Endodermal cell (in vitro differentiated cells): ENCODE data around the gene PIERCE2. TPM values are rescaled to one million over a fixed set of nuclear protein-coding genes. Genes with fewer than 3 reads are reported as not detected.

ENCODE experiments used
- DNase-seq: peaks from one replicate; pipeline ENCODE4 v3.0.0-alpha.2; 2017
- H3K27ac ChIP-seq: 2 replicates; pipeline ENCODE4 v1.5.1; 2013; ENCODE audit warnings: mild to moderate bottlenecking, low read depth, low read length, moderate library complexity
- H3K27me3 ChIP-seq: 2 replicates; pipeline ENCODE4 v1.6.1; 2013; ENCODE audit warnings: mild to moderate bottlenecking, low read length, moderate library complexity; ENCODE audit not compliant: insufficient read depth, control insufficient read depth, poor library complexity, severe bottlenecking
- H3K36me3 ChIP-seq: 2 replicates; pipeline ENCODE4 v1.7.0; 2013; ENCODE audit warnings: mild to moderate bottlenecking, low read length, moderate library complexity; ENCODE audit not compliant: control insufficient read depth, insufficient read depth
- H3K4me1 ChIP-seq: one replicate; pipeline ENCODE4 v1.7.0; 2013; ENCODE audit warnings: low read length; ENCODE audit not compliant: control insufficient read depth, insufficient read depth
- H3K4me3 ChIP-seq: 2 replicates; pipeline ENCODE4 v1.5.1; 2013; ENCODE audit warnings: mild to moderate bottlenecking, low read length, moderate library complexity
- H3K9ac ChIP-seq: 2 replicates; pipeline ENCODE4 v1.6.1; 2013; ENCODE audit warnings: mild to moderate bottlenecking, low read length, moderate library complexity; ENCODE audit not compliant: poor library complexity, severe bottlenecking; ENCODE audit errors: extremely low read depth
- H3K9me3 ChIP-seq: 2 replicates; pipeline ENCODE4 v1.6.1; 2013; ENCODE audit warnings: mild to moderate bottlenecking, low read length, moderate library complexity; ENCODE audit not compliant: control insufficient read depth
- H3K27ac Mint-ChIP-seq: 2 replicates; pipeline ENCODE4 v1.8.0; 2020; ENCODE audit warnings: mixed read lengths
- H3K27me3 Mint-ChIP-seq: 2 replicates; pipeline ENCODE4 v1.8.0; 2021; ENCODE audit warnings: mild to moderate bottlenecking, mixed read lengths; ENCODE audit not compliant: insufficient read depth
- H3K36me3 Mint-ChIP-seq: 2 replicates; pipeline ENCODE4 v1.8.0; 2020; ENCODE audit warnings: low read depth, mixed read lengths
- H3K4me1 Mint-ChIP-seq: 2 replicates; pipeline ENCODE4 v1.8.0; 2020; ENCODE audit warnings: mixed read lengths
- H3K4me3 Mint-ChIP-seq: 2 replicates; pipeline ENCODE4 v1.8.0; 2020; ENCODE audit warnings: mild to moderate bottlenecking, moderate library complexity, mixed read lengths
- H3K9me3 Mint-ChIP-seq: 2 replicates; pipeline ENCODE4 v1.8.0; 2020; ENCODE audit warnings: mild to moderate bottlenecking, mixed read lengths
- WGBS, 2 experiments: methylation state at CpG; one replicate each; pipeline versions ENCODE4 v1.1.5 to v1.1.7; 2013; ENCODE audit warnings: missing lambda C conversion rate in 2 of 2, mixed read lengths in 1 of 2; ENCODE audit not compliant: insufficient coverage in 1 of 2, insufficient read length in 1 of 2; 5-methylcytosine and 5-hydroxymethylcytosine counted together
- total RNA-seq, 2 donors: library from RNA; stranded (reverse); fragmentation: NEBNext Ultra II Directional in 1 of 2; extraction: Animal tissue kit (Norgen Biotek cat#: 25700) in 1 of 2; gene quantifications; 2 replicates in 1 of 2; 3 replicates in 1 of 2; pipeline ENCODE4 v1.2.1, GENCODE V29; 2021
- TF ChIP-seq, protein P1 (sequence below): fragments of 200-600 bp; sonication (generic); conservative IDR thresholded peaks from 2 replicates; pipeline ENCODE4 v1.5.0; 2021; ENCODE audit warnings: antibody characterized with exemption, mild to moderate bottlenecking

The PIERCE2 gene
- total RNA-seq, 2 donors from 2014 or later, result 3.2 to 3.6 TPM

DNA sequence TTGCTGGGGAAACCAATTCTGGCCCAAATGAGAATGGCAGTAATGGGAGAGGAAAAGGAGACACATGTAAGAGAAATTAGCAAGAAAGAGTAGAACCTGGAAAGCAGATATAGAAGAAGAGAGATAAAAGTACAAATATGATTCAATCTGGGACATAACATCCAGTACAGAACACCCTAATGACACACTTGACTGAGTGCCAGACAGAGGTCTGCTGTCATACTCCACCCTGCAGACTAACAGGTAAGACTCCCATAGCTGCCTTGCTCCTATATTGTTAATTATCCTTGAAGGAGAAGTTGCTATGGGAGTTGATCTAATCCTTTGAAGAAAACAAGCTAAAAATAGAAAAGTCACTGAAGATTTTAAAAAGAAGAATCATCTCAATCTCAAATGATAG lies 21.3 kb upstream of the PIERCE2 start:
- DNase-seq, result no peak
- Histone ChIP-seq H3K9me3 (peaks cover 16% of the 10 kb centered on the region), H3K4me1 (no peaks in the 10 kb centered on the region), H3K36me3 (no peaks in the 10 kb centered on the region), H3K27ac (no peak overlapping the region), H3K9ac (no peak overlapping the region), H3K27me3 (no peaks in the 10 kb centered on the region), H3K4me3 (no peak overlapping the region)
- TF ChIP-seq, protein P1, sequence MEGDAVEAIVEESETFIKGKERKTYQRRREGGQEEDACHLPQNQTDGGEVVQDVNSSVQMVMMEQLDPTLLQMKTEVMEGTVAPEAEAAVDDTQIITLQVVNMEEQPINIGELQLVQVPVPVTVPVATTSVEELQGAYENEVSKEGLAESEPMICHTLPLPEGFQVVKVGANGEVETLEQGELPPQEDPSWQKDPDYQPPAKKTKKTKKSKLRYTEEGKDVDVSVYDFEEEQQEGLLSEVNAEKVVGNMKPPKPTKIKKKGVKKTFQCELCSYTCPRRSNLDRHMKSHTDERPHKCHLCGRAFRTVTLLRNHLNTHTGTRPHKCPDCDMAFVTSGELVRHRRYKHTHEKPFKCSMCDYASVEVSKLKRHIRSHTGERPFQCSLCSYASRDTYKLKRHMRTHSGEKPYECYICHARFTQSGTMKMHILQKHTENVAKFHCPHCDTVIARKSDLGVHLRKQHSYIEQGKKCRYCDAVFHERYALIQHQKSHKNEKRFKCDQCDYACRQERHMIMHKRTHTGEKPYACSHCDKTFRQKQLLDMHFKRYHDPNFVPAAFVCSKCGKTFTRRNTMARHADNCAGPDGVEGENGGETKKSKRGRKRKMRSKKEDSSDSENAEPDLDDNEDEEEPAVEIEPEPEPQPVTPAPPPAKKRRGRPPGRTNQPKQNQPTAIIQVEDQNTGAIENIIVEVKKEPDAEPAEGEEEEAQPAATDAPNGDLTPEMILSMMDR, result no peak
- H3K27ac Mint-ChIP-seq, result no peak overlapping the region
- no peak overlapping the region for H3K4me3 Mint-ChIP-seq
- H3K4me1 Mint-ChIP-seq, result no peaks in the 10 kb centered on the region
- H3K27me3 Mint-ChIP-seq, result no peaks in the 10 kb centered on the region
- H3K36me3 Mint-ChIP-seq, result peaks cover 56% of the 10 kb centered on the region
- H3K9me3 Mint-ChIP-seq, result peaks cover 3% of the 10 kb centered on the region

DNA sequence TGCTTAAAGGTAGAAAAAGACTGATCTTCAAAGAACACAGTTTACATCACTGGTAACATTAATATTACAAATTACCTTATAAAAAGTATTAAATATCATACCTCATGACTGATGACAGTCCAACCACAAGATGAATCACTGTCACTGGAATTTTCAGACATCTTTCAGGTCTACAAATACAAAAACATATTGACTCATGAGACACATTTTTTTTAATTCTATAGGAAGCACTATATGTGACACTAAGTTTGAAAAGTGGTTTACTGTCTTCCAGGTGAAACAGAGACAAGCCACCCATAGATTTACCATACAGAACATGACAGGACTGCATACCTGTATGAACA lies 19.1 kb upstream of the PIERCE2 start:
- Histone ChIP-seq H3K4me1 (no peaks in the 10 kb centered on the region), H3K9ac (no peak overlapping the region), H3K27me3 (no peaks in the 10 kb centered on the region), H3K4me3 (no peak overlapping the region), H3K9me3 (peaks cover under 1% of the 10 kb centered on the region), H3K27ac (no peak overlapping the region), H3K36me3 (no peaks in the 10 kb centered on the region)
- Mint-ChIP-seq H3K4me1 (peaks cover 10% of the 10 kb centered on the region), H3K9me3 (no peaks in the 10 kb centered on the region), H3K27ac (no peak overlapping the region), H3K4me3 (no peak overlapping the region), H3K27me3 (no peaks in the 10 kb centered on the region), H3K36me3 (peaks cover 36% of the 10 kb centered on the region)
- TF ChIP-seq, protein P1, result no peak
- DNase-seq, result no peak

DNA sequence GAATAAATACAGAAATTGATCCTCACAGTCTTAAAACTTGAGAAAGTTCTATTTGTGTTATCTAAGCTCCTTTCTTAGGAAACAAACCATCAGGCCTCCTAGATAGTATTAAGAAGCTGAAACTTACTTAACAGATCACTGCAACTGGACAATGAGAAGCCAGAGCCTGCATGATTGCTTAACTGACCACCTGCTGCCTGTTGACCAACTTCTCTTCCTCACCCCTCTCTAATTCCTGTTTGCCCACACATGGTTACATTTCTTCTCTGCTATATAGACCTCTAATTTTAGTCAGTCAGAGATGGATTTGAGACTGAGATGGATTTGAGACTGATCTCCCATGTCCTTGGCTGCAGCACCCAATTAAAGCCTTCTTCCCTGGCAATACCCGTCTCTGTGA lies 13.6 kb upstream of the PIERCE2 start:
- H3K4me3 Mint-ChIP-seq, result no peak overlapping the region
- peaks cover 18% of the 10 kb centered on the region for H3K4me1 Mint-ChIP-seq
- peaks cover 29% of the 10 kb centered on the region for H3K36me3 Mint-ChIP-seq
- H3K4me1 ChIP-seq, result no peaks in the 10 kb centered on the region
- H3K9ac ChIP-seq, result no peak overlapping the region
- peak overlapping the region; percentile 42 for H3K27ac Mint-ChIP-seq
- 60 to 70% methylated on average over 1 of the region's 1 CpG for WGBS, 2 experiments
- no peak overlapping the region for H3K27ac ChIP-seq
- TF ChIP-seq, protein P1, result no peak
- peaks cover 16% of the 10 kb centered on the region for H3K9me3 ChIP-seq
- H3K27me3 Mint-ChIP-seq, result no peaks in the 10 kb centered on the region
- H3K27me3 ChIP-seq, result no peaks in the 10 kb centered on the region
- H3K9me3 Mint-ChIP-seq, result peaks cover 34% of the 10 kb centered on the region
- no peak for DNase-seq
- no peaks in the 10 kb centered on the region for H3K36me3 ChIP-seq
- no peak overlapping the region for H3K4me3 ChIP-seq
